ENCODE results near the gene KIF23. TPM values are rescaled to one million over a fixed set of nuclear protein-coding genes. Genes with fewer than 3 reads are reported as not detected.

The KIF23 gene
- total RNA-seq, 4 donors from 2014 or later: 1.1 to 8.6 (median 4.7) TPM

DNA sequence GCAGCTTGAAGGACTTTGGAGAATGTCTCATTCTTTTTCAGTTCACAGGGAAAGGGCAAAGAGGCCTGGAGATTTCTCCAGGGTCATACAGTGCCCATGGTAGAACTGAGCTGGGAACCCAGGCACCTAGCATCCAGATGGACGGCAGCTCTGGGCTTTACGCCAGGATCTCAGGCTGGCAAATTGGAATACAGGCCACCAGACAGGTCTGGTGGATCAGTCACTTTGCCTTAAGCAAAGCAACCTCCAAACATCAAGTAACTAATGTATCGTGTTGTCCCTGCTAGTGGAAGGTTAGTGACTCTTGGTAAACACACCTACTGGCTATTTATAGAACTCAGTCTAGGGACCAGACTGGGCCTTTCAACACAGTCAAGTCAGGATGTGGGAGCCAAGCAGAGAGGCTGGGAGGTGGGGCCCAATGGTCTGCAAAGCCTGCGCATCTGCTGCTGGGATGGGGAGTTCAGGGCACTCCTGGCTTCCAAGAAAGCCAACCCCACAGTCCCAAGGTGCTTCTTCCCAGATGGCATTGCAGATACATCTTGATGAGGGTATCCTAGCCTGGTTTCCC, 68.6 kb downstream of the KIF23 start:
- Histone ChIP-seq H3K36me3 (no peaks in the 10 kb centered on the region), H3K27me3 (no peaks in the 10 kb centered on the region), H3K4me3 (no peak overlapping the region), H3K27ac (no peak overlapping the region), H3K9me3 (peaks cover 0 to 12% (median 0%) of the 10 kb centered on the region in 3 donors), H3K4me1 (no peaks in the 10 kb centered on the region)
- no peak for ATAC-seq
- 100% methylated on average over 1 to 2 of the region's 4 CpGs for WGBS, 2 donors (ENCODE audit: low coverage in 1 of 2)
- TF ChIP-seq, protein P1, sequence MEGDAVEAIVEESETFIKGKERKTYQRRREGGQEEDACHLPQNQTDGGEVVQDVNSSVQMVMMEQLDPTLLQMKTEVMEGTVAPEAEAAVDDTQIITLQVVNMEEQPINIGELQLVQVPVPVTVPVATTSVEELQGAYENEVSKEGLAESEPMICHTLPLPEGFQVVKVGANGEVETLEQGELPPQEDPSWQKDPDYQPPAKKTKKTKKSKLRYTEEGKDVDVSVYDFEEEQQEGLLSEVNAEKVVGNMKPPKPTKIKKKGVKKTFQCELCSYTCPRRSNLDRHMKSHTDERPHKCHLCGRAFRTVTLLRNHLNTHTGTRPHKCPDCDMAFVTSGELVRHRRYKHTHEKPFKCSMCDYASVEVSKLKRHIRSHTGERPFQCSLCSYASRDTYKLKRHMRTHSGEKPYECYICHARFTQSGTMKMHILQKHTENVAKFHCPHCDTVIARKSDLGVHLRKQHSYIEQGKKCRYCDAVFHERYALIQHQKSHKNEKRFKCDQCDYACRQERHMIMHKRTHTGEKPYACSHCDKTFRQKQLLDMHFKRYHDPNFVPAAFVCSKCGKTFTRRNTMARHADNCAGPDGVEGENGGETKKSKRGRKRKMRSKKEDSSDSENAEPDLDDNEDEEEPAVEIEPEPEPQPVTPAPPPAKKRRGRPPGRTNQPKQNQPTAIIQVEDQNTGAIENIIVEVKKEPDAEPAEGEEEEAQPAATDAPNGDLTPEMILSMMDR (IDR thresholded peaks at IDR 0.05): no peak

DNA sequence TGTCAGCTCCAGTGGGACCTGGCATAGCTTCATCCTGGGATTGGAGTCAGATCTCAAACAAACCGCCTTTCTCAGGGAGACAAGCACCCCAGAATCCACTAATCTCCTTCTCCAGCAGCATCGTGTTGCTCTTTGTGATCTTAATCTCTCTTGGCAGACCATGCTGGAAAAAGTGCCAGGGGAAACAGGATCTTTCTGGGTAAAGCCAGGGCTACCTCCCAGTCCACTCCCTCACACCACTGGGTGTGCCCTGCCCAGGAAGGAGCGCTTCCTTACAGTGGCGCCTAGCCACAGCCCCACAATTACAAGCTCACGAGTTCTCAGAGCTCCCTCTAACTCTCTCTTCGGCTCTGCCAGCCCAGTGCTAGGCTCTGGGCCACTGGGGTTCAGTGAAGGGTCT, 70.7 kb downstream of the KIF23 start:
- Histone ChIP-seq H3K36me3 (no peaks in the 10 kb centered on the region), H3K9me3 (peaks cover 0 to 12% (median 0%) of the 10 kb centered on the region in 3 donors), H3K27me3 (no peaks in the 10 kb centered on the region), H3K4me1 (peaks cover 0 to 10% (median 4%) of the 10 kb centered on the region in 3 donors), H3K27ac (no peak overlapping the region), H3K4me3 (no peak overlapping the region)
- ATAC-seq: no peak
- 60% methylated on average over 1 of the region's 6 CpGs; no CpG with 5 or more reads in 1 of the 2 donors for WGBS, 2 donors (ENCODE audit: low coverage in 1 of 2)
- TF ChIP-seq POLR2AphosphoS5 (IDR thresholded peaks at IDR 0.05) (no peak), EP300 (IDR thresholded peaks at IDR 0.05) (no peak), POLR2A (IDR thresholded peaks at IDR 0.05) (no peak)
- TF ChIP-seq, protein P1 (IDR thresholded peaks at IDR 0.05): no peak

DNA sequence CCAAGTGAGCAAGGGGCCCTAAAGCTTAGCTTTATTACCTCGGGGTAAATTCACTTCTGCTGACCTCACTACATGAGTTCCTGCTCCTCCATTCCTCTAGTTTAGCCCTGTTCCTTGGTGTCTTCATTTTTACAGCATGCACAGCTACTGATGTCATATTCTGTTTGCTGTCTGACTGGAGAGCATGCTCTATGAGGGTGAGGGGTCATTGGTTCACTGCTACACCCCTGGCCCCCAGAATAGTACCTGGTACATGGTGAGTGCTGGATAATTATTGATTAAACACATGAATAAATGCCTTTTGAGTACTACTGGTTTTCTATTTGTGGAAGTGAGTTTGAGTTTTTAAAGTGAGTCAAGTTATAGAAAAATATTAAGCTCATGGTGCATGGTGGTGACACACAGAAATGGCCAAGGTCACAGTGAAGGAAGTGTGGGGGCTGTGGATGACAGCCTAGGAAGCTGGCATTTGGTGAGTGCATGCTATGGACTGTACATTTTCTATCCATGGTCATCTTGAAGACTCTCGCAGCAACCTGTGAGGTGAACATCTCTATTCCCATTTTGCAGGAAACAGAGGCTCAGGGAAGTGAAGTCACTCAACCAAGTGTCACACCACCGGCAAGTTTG, 72.4 kb downstream of the KIF23 start:
- Histone ChIP-seq H3K4me3 (no peak overlapping the region), H3K27me3 (no peaks in the 10 kb centered on the region), H3K4me1 (peaks cover 0 to 19% (median 12%) of the 10 kb centered on the region in 3 donors), H3K36me3 (no peaks in the 10 kb centered on the region), H3K27ac (no peak overlapping the region), H3K9me3 (peaks cover 0 to 12% (median 0%) of the 10 kb centered on the region in 3 donors)
- ATAC-seq: no peak
- 67 to 76% methylated on average over 1 to 3 of the region's 3 CpGs for WGBS, 2 donors (ENCODE audit: low coverage in 1 of 2)
- TF ChIP-seq POLR2A (IDR thresholded peaks at IDR 0.05) (no peak), EP300 (IDR thresholded peaks at IDR 0.05) (no peak), POLR2AphosphoS5 (IDR thresholded peaks at IDR 0.05) (no peak)
- TF ChIP-seq, protein P1 (IDR thresholded peaks at IDR 0.05): no peak

DNA sequence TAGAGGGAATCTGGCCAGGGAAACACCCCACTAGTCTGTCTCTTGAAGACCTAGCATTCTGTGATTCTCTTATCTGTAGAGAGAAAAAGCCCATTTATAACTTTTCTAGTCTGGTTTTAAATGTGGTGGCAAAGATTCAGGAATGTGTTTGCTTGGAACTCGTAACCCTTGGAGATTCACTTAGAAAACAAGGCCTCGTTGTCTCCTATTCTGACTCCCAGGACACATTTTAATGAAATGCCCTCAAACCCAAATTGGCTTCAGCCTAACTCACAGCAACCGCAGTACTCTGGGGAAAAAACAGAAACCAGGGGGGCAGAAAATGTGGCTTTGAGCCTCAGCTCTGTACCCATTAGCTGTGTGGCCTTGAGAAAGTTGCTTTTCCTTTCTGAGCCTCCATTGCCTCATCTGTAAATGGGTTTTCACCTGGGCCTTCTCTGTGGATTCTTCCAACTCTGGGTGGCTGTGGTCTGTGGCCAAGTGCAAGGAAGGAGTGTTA, 75.0 kb downstream of the KIF23 start:
- WGBS, 2 donors (ENCODE audit: low coverage in 1 of 2): 50 to 53% methylated on average over 3 of the region's 3 CpGs
- no peak for TF ChIP-seq POLR2AphosphoS5 (IDR thresholded peaks at IDR 0.05)
- no peak for TF ChIP-seq EP300 (IDR thresholded peaks at IDR 0.05)
- no peak for TF ChIP-seq POLR2A (IDR thresholded peaks at IDR 0.05)
- TF ChIP-seq, protein P1 (IDR thresholded peaks at IDR 0.05): no peak
- Histone ChIP-seq H3K27me3 (no peaks in the 10 kb centered on the region), H3K9me3 (peaks cover 0 to 12% (median 0%) of the 10 kb centered on the region in 3 donors), H3K36me3 (no peaks in the 10 kb centered on the region), H3K27ac (peak overlapping the region in 3 of 4 donors; percentile 1 to 39 (median 22)), H3K4me1 (peaks cover 0 to 19% (median 12%) of the 10 kb centered on the region in 3 donors), H3K4me3 (no peak overlapping the region)
- peak; percentile 18 for ATAC-seq
